ENCODE data around the gene PGP. TPM values are rescaled to one million over a fixed set of nuclear protein-coding genes. Genes with fewer than 3 reads are reported as not detected.

PGP gene
- total RNA-seq, 1 experiment from 2014 or later: 38.3 TPM

DNA sequence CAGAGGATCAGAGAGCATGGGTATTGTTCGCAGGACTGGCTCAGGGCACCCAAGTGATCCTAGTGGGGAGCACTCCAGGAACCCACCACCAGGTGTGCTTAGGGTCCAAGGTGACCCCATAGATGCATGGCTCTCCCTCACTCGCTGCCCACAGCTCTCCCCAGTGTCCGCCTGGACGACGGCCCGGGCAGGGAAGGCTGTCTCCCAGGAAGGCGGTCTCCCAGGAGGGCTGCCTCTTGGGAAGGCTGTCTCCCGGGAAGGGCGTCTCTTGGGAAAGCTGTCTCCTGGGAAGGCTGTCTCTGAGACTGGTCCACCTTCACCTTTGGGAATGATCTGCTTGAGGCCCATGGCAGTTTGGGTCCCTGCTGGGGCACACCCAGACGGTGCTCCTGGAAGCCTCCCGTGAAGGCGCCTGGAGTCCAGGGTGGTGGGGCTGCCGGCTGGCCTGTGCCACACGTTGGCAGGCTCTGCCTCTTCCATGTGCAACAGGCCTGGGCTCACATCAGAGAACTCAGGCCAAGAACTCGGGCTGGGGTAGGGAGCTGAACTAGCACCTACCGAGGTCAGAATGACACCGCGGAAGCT is 31.8 kb upstream of the PGP start:
- no peak for DNase-seq
- no peak overlapping the region for H3K4ac ChIP-seq (ENCODE audit: low read depth, low read length)
- H3K27ac ChIP-seq (ENCODE audit: insufficient read length, low read depth, low read length): no peak overlapping the region
- no peaks in the 10 kb centered on the region for H3K27me3 Mint-ChIP-seq (ENCODE audit: low read depth)
- H4K5ac ChIP-seq (ENCODE audit: insufficient read length, low read depth, low read length): no peak overlapping the region
- H3K23me2 ChIP-seq (ENCODE audit: insufficient read length, low read depth, low read length, poor library complexity, severe bottlenecking): peaks cover 4% of the 10 kb centered on the region
- no peak overlapping the region for H3K14ac ChIP-seq (ENCODE audit: insufficient read depth, low read length)
- no peaks in the 10 kb centered on the region for H3K4me1 ChIP-seq (ENCODE audit: insufficient read depth, low read length)
- H2BK15ac ChIP-seq (ENCODE audit: low read depth, low read length): no peak overlapping the region
- no peak overlapping the region for H3K18ac ChIP-seq (ENCODE audit: insufficient read length, low read depth, low read length)
- no peak overlapping the region for H2BK120ac ChIP-seq (ENCODE audit: low read depth, low read length, poor library complexity, severe bottlenecking)
- H3K9ac ChIP-seq (ENCODE audit: extremely low read depth, insufficient read length, low read length): no peak overlapping the region
- H3K27me3 ChIP-seq (ENCODE audit: insufficient read depth, low read length): no peaks in the 10 kb centered on the region
- no peak overlapping the region for H3K4me2 ChIP-seq (ENCODE audit: insufficient read depth, insufficient read length, low read length)
- H3K23ac ChIP-seq (ENCODE audit: insufficient read length, low read depth, low read length): no peak overlapping the region
- H4K8ac ChIP-seq (replicated peaks; ENCODE audit: insufficient read length, low read depth, low read length): no peak overlapping the region
- H2AK5ac ChIP-seq (ENCODE audit: insufficient read length, low read length): no peak overlapping the region
- peak overlapping the region in 1 of 3 experiments; percentile 35; a peak in 1 of 7 replicates for H3K27ac Mint-ChIP-seq
- no peak overlapping the region for H4K91ac ChIP-seq (ENCODE audit: insufficient read length, low read depth, low read length)
- no peak overlapping the region for H2AFZ ChIP-seq (ENCODE audit: low read length)
- H3K9me3 ChIP-seq (ENCODE audit: control insufficient read depth, low read depth, low read length): no peaks in the 10 kb centered on the region
- no peaks in the 10 kb centered on the region; a peak in 1 of 5 replicates for H3K9me3 Mint-ChIP-seq
- WGBS (ENCODE audit: extremely low coverage, insufficient read length, low lambda C conversion rate): no CpG with 5 or more reads among the region's 18 CpGs
- no peaks in the 10 kb centered on the region for H4K20me1 ChIP-seq (ENCODE audit: control insufficient read depth, insufficient read depth, insufficient read length)
- H3K79me1 ChIP-seq (ENCODE audit: insufficient read depth, low read depth, low read length, poor library complexity, severe bottlenecking): no peaks in the 10 kb centered on the region
- H3K79me2 ChIP-seq (ENCODE audit: insufficient read depth, low read length): no peaks in the 10 kb centered on the region; the same call in 1 of the 2 replicates
- TF ChIP-seq, protein P1, sequence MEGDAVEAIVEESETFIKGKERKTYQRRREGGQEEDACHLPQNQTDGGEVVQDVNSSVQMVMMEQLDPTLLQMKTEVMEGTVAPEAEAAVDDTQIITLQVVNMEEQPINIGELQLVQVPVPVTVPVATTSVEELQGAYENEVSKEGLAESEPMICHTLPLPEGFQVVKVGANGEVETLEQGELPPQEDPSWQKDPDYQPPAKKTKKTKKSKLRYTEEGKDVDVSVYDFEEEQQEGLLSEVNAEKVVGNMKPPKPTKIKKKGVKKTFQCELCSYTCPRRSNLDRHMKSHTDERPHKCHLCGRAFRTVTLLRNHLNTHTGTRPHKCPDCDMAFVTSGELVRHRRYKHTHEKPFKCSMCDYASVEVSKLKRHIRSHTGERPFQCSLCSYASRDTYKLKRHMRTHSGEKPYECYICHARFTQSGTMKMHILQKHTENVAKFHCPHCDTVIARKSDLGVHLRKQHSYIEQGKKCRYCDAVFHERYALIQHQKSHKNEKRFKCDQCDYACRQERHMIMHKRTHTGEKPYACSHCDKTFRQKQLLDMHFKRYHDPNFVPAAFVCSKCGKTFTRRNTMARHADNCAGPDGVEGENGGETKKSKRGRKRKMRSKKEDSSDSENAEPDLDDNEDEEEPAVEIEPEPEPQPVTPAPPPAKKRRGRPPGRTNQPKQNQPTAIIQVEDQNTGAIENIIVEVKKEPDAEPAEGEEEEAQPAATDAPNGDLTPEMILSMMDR (conservative IDR thresholded peaks at IDR 0.05): no peak
- peaks cover 18 to 70% (median 53%) of the 10 kb centered on the region in 3 experiments; a peak in 6 of 7 replicates for H3K36me3 Mint-ChIP-seq (ENCODE audit: insufficient read depth in 1 of 3, low read depth in 3 of 3)
- no peak overlapping the region for H3K56ac ChIP-seq (ENCODE audit: insufficient read length, low read depth, low read length)
- peaks cover 0 to 3% of the 10 kb centered on the region in 2 experiments; a peak in 3 of 4 replicates for H3K4me1 Mint-ChIP-seq
- no peak overlapping the region for H2BK5ac ChIP-seq (ENCODE audit: insufficient read length, low read length)
- no peak overlapping the region for H2BK12ac ChIP-seq (ENCODE audit: insufficient read length, low read depth, low read length)
- H3K4me3 Mint-ChIP-seq: no peak overlapping the region
- H3T11ph ChIP-seq (ENCODE audit: low read length): no peak overlapping the region
- no peak overlapping the region for H2BK20ac ChIP-seq (ENCODE audit: low read depth, low read length, poor library complexity, severe bottlenecking)

All from H9 (cell line).